HepG2 (cell line): Measurements from ENCODE around the gene CSNK1G1. TPM values are rescaled to one million over a fixed set of nuclear protein-coding genes. Genes with fewer than 3 reads are reported as not detected.

Experiments used
- FOXM1 ChIP-seq: sonication (generic); formaldehyde crosslinking; IDR thresholded peaks from 2 replicates; pipeline ENCODE4 v1.5.0; 2020; ENCODE audit warnings: missing genetic modification reagents
- HMG20A ChIP-seq: IDR thresholded peaks from 2 replicates; pipeline ENCODE4 v1.6.1; 2016; ENCODE audit warnings: borderline replicate concordance
- MAFG ChIP-seq: sonication (generic); formaldehyde crosslinking; IDR thresholded peaks from 2 replicates; pipeline ENCODE4 v1.5.1; 2020; ENCODE audit warnings: mild to moderate bottlenecking, missing genetic modification reagents
- MED8 ChIP-seq: sonication (generic); formaldehyde crosslinking; IDR thresholded peaks from 2 replicates; pipeline ENCODE4 v1.8.1; 2023; ENCODE audit warnings: mild to moderate bottlenecking, missing genetic modification reagents; ENCODE audit not compliant: insufficient replicate concordance
- MLLT10 ChIP-seq: sonication (generic); formaldehyde crosslinking; IDR thresholded peaks from 2 replicates; pipeline ENCODE4 v1.4.0; 2020; ENCODE audit warnings: missing genetic modification reagents
- MXI1 ChIP-seq: IDR thresholded peaks from 3 replicates; pipeline ENCODE4 v1.6.1; 2012; ENCODE audit warnings: low read depth, low read length, inconsistent platforms, borderline replicate concordance
- SRY ChIP-seq: sonication (generic); formaldehyde crosslinking; IDR thresholded peaks from 2 replicates; pipeline ENCODE4 v1.8.0; 2022; ENCODE audit warnings: mild to moderate bottlenecking, missing genetic modification reagents
- TBX3 ChIP-seq: fragments of 450-650 bp; IDR thresholded peaks from 2 replicates; pipeline ENCODE4 v1.6.1; 2017; ENCODE audit warnings: antibody characterized with exemption, mild to moderate bottlenecking, inconsistent platforms, borderline replicate concordance
- TEAD2 ChIP-seq: sonication (generic); formaldehyde crosslinking; IDR thresholded peaks from 2 replicates; pipeline ENCODE4 v1.9.0; 2021; ENCODE audit warnings: missing genetic modification reagents
- ZNF20 ChIP-seq: sonication (generic); formaldehyde crosslinking; IDR thresholded peaks from 2 replicates; pipeline ENCODE4 v1.4.0; 2020; ENCODE audit warnings: mild to moderate bottlenecking, moderate library complexity, missing genetic modification reagents
- ZNF430 ChIP-seq: sonication (generic); formaldehyde crosslinking; IDR thresholded peaks from 2 replicates; pipeline ENCODE4 v1.9.0; 2021; ENCODE audit warnings: mild to moderate bottlenecking, missing genetic modification reagents
- polyA plus RNA-seq, 8 experiments: library from polyadenylated mRNA; depleted of rRNA in 3 of 8; stranded (reverse) in 7 of 8; unstranded in 1 of 8; fragments of >200 nt; fragmentation: Illumina TruSeq in 4 of 8; extraction: Trizol in 4 of 8; gene quantifications; 2 replicates each; pipeline versions ENCODE4 v1.2.1 to v1.2.3, GENCODE V29; 2011 to 2016; ENCODE audit warnings: low read depth in 4 of 8, missing spikeins in 1 of 8, mixed read lengths in 1 of 8; ENCODE audit not compliant: insufficient read depth in 1 of 8
- total RNA-seq, 5 experiments: library from RNA; depleted of rRNA; stranded (reverse); fragments of >200 nt; fragmentation: Illumina TruSeq; extraction: Trizol; gene quantifications; 2 replicates each; pipeline ENCODE4 v1.2.3, GENCODE V29; 2016; ENCODE audit warnings: low read depth in 1 of 5
- TF ChIP-seq, protein P1 (sequence below): sonication (generic); formaldehyde crosslinking; IDR thresholded peaks from 2 replicates; pipeline ENCODE4; 2020; ENCODE audit warnings: missing genetic modification reagents, mild to moderate bottlenecking, borderline replicate concordance
- TF ChIP-seq, protein P2 (sequence below): sonication (generic); formaldehyde crosslinking; IDR thresholded peaks from 2 replicates; pipeline ENCODE4 v1.8.0; 2022; ENCODE audit warnings: missing genetic modification reagents, mild to moderate bottlenecking, moderate library complexity, borderline replicate concordance
- TF ChIP-seq, protein P3 (sequence below): sonication (generic); formaldehyde crosslinking; IDR thresholded peaks from 2 replicates; pipeline ENCODE4 v1.8.0; 2022; ENCODE audit warnings: mild to moderate bottlenecking, missing genetic modification reagents, moderate library complexity
- TF ChIP-seq, protein P4 (sequence below): sonication (generic); formaldehyde crosslinking; IDR thresholded peaks from 2 replicates; pipeline ENCODE4 v1.4.0; 2020; ENCODE audit warnings: missing genetic modification reagents

The CSNK1G1 gene
- total and polyA plus RNA-seq, 2 of the 13 experiments (the other 11 are each of a cell fraction or from before 2014, with no cell fraction given), result 8.5 to 12.6 TPM

DNA sequence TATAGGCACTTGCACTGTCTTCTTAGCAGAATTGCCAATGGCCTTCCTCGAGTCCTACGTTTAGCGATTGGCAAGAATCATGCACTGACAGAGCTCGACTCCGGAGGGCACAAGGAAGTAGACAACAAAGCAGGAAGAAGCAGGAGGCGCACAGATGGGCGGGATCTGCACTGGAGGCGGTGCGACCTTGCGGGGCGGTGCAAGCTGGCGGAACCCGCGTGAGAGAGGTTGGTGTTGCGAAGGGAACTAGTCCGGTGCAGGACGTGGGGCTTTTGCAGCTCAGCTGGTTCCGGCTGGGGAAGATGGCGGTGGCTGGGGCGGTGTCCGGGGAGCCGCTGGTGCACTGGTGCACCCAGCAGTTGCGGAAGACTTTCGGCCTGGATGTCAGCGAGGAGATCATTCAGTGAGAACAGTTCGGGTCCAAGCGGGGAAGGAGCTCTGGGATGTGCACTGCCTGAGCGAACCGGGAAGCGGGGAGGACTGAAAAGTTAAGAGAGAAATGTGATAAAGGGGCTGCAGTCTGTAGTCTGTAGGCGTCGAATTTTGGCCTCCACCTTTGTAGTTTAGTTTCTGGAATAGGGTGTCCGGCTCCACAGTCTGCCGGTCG lies 31.7 kb upstream of the CSNK1G1 start, which contains the start of gene TRIP4 (continued):
- TF ChIP-seq, protein P1, sequence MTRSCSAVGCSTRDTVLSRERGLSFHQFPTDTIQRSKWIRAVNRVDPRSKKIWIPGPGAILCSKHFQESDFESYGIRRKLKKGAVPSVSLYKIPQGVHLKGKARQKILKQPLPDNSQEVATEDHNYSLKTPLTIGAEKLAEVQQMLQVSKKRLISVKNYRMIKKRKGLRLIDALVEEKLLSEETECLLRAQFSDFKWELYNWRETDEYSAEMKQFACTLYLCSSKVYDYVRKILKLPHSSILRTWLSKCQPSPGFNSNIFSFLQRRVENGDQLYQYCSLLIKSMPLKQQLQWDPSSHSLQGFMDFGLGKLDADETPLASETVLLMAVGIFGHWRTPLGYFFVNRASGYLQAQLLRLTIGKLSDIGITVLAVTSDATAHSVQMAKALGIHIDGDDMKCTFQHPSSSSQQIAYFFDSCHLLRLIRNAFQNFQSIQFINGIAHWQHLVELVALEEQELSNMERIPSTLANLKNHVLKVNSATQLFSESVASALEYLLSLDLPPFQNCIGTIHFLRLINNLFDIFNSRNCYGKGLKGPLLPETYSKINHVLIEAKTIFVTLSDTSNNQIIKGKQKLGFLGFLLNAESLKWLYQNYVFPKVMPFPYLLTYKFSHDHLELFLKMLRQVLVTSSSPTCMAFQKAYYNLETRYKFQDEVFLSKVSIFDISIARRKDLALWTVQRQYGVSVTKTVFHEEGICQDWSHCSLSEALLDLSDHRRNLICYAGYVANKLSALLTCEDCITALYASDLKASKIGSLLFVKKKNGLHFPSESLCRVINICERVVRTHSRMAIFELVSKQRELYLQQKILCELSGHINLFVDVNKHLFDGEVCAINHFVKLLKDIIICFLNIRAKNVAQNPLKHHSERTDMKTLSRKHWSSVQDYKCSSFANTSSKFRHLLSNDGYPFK (CRISPR knock-in tag), result peak; percentile 97
- TF ChIP-seq MLLT10 (CRISPR knock-in tag) (no peak), ZNF20 (CRISPR knock-in tag) (0 out of 2 replicates have a peak, but pooled peaks have one; percentile 30), TBX3 (peak; percentile 68), SRY (peak; percentile 75; the same call in 1 of the 2 replicates), HMG20A (CRISPR knock-in tag) (peak; percentile 66; the same call in 1 of the 2 replicates), MAFG (CRISPR knock-in tag) (no peak), MED8 (CRISPR knock-in tag) (peak; percentile 95), MXI1 (peak; percentile 96; the same call in 2 of the 3 replicates), TEAD2 (peak; percentile 91; the same call in 1 of the 2 replicates), FOXM1 (CRISPR knock-in tag) (peak; percentile 76; the same call in 1 of the 2 replicates), ZNF430 (CRISPR knock-in tag) (peak; percentile 94)
- TF ChIP-seq, protein P2, sequence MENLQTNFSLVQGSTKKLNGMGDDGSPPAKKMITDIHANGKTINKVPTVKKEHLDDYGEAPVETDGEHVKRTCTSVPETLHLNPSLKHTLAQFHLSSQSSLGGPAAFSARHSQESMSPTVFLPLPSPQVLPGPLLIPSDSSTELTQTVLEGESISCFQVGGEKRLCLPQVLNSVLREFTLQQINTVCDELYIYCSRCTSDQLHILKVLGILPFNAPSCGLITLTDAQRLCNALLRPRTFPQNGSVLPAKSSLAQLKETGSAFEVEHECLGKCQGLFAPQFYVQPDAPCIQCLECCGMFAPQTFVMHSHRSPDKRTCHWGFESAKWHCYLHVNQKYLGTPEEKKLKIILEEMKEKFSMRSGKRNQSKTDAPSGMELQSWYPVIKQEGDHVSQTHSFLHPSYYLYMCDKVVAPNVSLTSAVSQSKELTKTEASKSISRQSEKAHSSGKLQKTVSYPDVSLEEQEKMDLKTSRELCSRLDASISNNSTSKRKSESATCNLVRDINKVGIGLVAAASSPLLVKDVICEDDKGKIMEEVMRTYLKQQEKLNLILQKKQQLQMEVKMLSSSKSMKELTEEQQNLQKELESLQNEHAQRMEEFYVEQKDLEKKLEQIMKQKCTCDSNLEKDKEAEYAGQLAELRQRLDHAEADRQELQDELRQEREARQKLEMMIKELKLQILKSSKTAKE (CRISPR knock-in tag), result peak; percentile 51
- TF ChIP-seq, protein P3, sequence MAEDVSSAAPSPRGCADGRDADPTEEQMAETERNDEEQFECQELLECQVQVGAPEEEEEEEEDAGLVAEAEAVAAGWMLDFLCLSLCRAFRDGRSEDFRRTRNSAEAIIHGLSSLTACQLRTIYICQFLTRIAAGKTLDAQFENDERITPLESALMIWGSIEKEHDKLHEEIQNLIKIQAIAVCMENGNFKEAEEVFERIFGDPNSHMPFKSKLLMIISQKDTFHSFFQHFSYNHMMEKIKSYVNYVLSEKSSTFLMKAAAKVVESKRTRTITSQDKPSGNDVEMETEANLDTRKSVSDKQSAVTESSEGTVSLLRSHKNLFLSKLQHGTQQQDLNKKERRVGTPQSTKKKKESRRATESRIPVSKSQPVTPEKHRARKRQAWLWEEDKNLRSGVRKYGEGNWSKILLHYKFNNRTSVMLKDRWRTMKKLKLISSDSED (CRISPR knock-in tag), result no peak
- TF ChIP-seq, protein P4, sequence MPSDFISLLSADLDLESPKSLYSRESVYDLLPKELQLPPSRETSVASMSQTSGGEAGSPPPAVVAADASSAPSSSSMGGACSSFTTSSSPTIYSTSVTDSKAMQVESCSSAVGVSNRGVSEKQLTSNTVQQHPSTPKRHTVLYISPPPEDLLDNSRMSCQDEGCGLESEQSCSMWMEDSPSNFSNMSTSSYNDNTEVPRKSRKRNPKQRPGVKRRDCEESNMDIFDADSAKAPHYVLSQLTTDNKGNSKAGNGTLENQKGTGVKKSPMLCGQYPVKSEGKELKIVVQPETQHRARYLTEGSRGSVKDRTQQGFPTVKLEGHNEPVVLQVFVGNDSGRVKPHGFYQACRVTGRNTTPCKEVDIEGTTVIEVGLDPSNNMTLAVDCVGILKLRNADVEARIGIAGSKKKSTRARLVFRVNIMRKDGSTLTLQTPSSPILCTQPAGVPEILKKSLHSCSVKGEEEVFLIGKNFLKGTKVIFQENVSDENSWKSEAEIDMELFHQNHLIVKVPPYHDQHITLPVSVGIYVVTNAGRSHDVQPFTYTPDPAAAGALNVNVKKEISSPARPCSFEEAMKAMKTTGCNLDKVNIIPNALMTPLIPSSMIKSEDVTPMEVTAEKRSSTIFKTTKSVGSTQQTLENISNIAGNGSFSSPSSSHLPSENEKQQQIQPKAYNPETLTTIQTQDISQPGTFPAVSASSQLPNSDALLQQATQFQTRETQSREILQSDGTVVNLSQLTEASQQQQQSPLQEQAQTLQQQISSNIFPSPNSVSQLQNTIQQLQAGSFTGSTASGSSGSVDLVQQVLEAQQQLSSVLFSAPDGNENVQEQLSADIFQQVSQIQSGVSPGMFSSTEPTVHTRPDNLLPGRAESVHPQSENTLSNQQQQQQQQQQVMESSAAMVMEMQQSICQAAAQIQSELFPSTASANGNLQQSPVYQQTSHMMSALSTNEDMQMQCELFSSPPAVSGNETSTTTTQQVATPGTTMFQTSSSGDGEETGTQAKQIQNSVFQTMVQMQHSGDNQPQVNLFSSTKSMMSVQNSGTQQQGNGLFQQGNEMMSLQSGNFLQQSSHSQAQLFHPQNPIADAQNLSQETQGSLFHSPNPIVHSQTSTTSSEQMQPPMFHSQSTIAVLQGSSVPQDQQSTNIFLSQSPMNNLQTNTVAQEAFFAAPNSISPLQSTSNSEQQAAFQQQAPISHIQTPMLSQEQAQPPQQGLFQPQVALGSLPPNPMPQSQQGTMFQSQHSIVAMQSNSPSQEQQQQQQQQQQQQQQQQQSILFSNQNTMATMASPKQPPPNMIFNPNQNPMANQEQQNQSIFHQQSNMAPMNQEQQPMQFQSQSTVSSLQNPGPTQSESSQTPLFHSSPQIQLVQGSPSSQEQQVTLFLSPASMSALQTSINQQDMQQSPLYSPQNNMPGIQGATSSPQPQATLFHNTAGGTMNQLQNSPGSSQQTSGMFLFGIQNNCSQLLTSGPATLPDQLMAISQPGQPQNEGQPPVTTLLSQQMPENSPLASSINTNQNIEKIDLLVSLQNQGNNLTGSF, result peak; percentile 87; the same call in 1 of the 2 replicates
